HG03520 (cell line): ENCODE data around the gene PKD1L1.

Source experiments
- ATAC-seq: cut with Tn5 transposase; IDR thresholded peaks from one replicate; pipeline ENCODE4 v1.9.1; 2021; ENCODE audit warnings: mild to moderate bottlenecking, moderate library complexity; ENCODE audit not compliant: unreplicated experiment

PKD1L1 gene

DNA sequence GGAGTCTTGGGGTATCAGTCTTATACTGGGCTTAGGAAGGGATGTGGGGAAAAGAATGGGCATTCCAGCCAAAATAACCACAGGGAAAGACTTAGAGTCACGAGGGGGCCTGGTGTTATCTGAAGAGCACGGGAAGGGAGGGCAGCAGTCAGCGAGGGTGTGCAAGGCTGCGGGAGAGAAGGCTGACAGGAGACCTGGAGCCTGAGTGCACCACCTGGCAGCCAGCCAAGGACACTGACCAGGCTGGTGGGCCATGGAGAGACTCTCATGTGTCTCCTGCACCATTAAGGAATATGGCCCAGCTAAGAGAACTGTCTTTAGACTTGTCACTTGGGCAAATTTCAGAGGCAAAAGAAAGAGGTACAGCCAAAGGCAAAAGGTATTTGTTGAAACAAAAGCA is 69.6 kb downstream of the PKD1L1 start:
- no peak for ATAC-seq

- ATAC-seq = no peak
Observed at GRCh38 chr7:47877336-47877735, 70.9 kb downstream of the PKD1L1 start.

DNA sequence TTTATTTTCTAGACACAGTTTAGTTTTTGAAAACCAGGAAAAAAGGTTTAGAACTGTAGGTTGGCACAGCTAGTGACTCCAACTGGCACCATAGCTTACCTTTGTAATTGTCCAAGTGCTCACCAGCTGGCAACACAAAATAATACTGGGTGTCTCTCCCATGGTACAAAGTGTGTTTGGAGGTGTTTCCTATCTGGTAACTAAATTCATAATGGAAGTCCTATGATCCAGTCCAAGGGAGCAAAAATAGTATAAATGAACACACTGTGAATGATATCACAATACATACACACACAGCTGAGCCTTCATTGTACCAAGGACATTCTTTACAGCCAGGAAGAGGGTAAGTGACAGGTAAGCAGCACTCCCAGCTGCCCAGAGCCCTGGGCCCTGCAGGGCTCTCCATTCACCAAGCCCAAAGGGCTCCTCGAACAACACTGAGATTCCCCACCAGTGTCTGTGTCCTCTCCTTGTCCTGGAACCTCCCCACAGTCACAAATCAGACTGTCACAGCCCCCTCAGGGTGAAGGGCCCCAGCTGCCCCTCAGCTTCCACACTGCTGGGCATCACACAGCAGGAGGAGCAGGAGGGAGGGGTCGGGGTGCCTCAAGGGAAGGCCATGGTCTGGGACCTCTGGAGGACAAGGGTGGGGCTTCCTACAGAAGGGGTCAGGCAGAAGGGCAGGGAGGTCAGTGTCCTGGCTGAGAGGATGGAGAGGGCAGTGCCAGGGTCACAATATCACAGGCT is 72.1 kb downstream of the PKD1L1 start:
- ATAC-seq = no peak

DNA sequence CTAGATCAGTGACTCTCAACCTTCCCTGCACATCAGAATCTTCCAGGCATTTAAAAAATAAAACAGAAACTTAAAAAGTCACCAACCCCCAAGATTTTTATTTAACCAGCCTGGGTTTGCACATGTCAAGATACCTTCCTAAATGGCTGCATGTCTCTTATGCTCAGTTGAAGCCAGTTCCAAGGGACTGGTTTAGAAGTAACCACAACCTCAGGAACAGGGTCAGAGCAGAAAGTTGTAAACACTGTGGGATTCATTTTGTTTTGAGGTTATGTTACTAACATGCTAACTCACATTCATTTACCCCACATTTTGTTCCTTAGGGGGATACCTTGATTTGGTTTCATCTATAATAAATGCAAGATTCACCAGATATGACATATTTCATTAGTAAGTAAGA is 72.9 kb downstream of the PKD1L1 start:
- no peak for ATAC-seq

- no peak for ATAC-seq
Observed at GRCh38 chr7:47873762-47874161, 74.5 kb downstream of the PKD1L1 start.

DNA sequence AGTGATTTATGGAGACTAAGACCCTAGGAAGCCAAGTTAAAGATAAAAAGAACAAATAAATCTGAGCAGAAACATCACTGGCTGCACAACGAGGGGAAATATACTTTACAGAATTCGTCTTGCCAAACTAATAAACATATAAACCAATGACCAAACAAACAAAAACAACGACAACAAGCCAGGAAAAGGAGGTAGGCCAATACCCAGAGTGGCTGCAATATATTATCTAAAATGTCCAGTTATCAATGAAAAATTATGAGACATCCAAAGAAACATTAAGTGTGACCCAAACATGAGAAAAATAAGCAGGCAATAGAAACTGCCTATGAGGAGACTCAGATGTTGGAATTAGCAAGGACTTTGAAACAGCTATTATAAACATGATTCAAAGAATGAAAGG is 81.0 kb downstream of the PKD1L1 start:
- ATAC-seq = no peak

DNA sequence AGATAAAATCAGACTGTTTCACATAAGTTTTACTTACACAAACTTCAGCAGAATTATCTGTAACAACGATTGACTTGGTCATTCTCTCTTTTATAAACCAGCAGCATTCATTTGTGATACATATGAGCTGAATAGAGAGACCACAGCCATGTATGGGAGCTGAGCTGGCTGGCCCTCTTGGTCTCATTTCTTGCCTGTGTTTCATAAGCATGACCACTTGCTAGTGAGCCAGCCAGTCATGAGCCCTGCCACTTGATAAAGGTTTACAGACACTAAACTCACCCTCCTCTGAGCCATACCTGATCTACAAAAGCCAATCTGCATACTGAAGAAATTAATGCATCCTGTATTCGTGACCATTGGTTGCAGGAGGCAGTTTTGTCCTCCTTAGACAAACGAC is 82.1 kb downstream of the PKD1L1 start:
- no peak for ATAC-seq

DNA sequence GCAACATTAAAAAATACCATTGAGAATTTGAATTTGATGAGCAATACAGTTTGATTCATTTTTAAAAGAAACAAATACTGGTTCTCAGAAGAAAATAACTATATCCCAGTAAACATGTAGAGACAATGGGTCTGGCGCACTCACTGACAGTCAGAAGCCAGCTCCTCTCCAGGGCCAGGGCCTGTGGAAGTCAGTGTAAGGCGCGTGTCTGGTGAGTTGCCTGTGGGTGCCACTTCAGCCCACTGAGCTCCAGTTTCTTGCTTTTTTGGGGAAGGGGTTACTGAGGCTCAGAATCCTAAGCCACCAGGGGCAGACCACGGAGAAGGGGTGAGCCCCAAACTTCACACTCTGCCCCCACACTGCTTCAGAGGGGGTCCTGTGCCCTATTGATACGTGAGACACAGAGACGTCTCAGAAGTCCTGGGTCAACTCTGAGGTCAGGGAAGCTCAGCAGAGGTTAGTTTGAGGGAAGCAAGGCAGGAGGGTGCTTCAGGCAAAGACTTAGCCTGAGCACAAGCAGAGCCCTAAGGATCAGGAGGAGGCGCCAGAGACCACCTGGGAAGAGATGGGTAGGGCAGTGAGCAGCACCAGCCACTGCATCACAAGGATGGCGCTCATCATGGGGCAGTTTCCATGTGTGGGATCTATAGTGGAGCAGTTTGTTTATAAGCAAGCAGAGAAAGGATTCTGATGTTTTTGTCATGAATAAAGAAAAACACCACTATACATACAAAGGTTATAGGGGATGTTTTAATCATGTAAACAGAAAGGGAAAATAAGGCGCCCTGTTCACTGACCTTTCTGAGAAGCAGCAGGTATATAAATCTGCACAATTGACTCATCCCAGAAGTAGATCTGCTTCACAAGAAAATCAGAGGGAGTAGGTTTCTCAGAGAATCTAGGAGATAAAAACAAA is 95.7 kb downstream of the PKD1L1 start:
- ATAC-seq = no peak

- ATAC-seq = no peak
Observed at GRCh38 chr7:47847207-47847606, 101.1 kb downstream of the PKD1L1 start.

GRCh38 chr7:47846138-47846836 is 102.0 kb downstream of the PKD1L1 start:
- no peak for ATAC-seq

DNA sequence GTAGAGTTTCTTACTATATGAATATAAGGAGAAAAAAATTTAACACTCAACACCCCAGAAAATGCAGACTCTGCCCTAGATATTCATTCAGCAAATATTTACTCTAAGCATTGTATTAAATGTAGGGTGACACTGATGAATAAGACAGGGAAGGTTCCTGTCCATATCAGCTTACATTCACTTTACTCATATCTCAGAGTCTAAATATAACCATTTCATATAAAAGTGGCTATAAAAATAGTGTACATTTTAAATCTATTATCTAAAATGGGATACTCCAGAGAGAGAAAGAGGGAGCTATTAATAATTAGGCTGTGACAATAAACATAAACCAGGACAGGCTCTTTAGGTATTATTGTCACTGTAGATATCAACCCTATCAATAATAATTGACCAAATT is 104.0 kb downstream of the PKD1L1 start:
- ATAC-seq = no peak

DNA sequence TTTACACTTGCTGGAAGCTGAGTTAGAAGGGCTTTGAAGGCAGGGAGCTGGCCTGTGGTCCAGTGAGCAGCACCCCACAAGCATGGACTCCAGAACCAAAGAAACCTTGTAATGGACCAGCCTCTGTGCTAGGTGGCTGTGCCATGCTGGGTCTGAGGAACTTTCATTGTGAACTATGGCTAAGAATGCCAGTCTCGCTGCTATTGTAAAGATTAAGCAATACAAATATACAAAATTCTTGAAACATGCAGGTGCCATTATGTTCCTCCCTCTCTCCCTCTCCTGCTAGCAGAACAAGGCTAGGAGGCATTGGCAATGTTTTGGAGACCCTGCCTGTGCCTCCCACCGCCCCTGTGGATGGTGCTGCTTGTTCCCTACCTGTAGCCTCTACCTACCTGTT is 105.0 kb downstream of the PKD1L1 start:
- ATAC-seq = no peak

GRCh38 chr7:47839381-47839780 is 108.9 kb downstream of the PKD1L1 start:
- ATAC-seq = no peak

GRCh38 chr7:47837826-47838225 is 110.4 kb downstream of the PKD1L1 start:
- ATAC-seq = no peak

DNA sequence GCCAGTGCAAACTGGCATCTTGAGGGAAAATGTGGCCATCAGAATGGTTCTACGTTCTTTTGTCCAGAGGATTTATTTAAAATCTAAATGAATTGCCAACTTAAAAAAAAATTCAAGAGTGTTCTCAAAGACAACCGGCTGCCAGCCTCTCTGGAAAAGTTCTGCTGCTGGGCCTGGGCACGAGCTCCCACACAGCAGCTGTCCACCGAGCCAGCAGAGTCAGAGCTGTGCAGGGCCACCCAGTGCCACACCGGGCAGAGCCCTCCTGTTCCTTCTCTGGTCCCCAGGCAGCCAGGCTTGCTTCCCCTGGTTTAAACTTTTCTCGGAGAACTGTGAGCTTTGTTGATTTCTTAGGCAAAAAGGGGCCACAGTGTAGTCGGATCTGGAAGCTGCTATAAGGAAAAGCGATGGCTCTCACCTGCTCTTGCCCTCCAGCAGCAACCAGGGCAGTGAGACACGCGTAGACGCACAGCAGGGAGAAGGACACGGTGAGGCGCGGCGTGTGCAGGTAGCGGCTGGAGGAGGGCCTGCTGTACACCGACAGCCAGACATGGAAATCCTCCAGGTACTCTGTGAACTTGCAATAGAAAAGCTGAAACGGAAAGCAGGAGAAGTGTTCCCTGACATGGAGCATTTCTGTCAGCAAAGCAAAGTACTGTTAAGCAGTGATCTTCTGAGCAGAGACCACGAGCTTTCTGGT is 111.6 kb downstream of the PKD1L1 start:
- ATAC-seq = no peak

DNA sequence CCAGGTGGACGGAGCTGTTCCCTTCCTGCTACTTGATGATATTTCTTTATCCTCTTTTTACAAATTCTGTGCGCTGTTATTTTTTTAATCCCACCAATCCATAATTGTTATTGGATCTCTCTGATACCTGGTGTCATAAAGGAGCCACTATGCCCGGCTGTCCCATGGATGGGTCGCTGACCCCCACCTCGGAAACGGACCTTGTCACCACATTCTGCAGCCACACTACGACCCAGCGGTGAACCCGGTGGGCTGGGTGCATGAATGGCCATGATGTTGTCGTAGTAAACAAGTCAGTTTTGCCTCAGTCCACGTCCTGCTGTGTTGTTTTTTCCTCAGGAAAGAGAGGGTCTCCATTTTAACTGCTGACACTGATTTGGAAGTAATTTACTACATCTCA is 112.2 kb downstream of the PKD1L1 start:
- ATAC-seq = no peak

- ATAC-seq = no peak
Observed at GRCh38 chr7:47833211-47833610, 115.1 kb downstream of the PKD1L1 start.

- ATAC-seq = no peak
Observed at GRCh38 chr7:47832105-47832715, 116.1 kb downstream of the PKD1L1 start.

DNA sequence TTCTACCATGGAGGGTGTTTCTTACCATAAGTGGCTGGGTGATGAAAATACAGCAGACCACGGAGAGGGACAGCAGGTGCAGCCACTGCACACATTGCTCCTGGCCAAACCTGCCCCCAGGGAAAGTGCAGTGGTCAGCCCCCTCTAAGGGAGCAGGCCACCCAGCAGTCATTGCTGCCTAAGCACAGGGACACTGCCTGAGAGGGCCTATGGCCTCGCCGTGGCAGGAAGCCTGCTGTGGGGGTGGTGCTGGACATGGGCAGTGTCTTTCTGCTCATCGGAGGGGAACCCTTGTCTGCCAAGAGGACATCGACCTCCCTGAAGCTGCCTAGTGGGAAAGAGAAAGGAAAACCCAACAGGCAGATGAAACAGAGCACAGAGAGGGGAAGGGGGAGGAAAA is 118.3 kb downstream of the PKD1L1 start:
- ATAC-seq = no peak

GRCh38 chr7:47827871-47828270 is 120.4 kb downstream of the PKD1L1 start:
- ATAC-seq = no peak

- ATAC-seq = no peak
Observed at GRCh38 chr7:47827351-47827756, 120.9 kb downstream of the PKD1L1 start.
